Posterior vena cava (tissue), 2 donors: ENCODE results near the gene GPX4. TPM values are rescaled to one million over a fixed set of nuclear protein-coding genes. Genes with fewer than 3 reads are reported as not detected.

ENCODE experiments used
- DNase-seq: peaks from one replicate; pipeline ENCODE4 v3.0.0-alpha.2; 2020; ENCODE audit warnings: low spot score
- intact Hi-C, 2 donors: fragments of 100-400 bp; cut with DNase I; formaldehyde crosslinking; loops; one replicate each; pipeline versions ENCODE4 v1.14.1 to v1.14.2; 2022 to 2023
- total RNA-seq, 2 donors: library from RNA; stranded (reverse); fragmentation: NEBNext Ultra II Directional; extraction: Animal tissue kit (Norgen Biotek cat#: 25700); gene quantifications; one replicate each; pipeline ENCODE4 v1.2.1, GENCODE V29; 2021
- donor health status: DM: yes; HTN: yes; CAD: no.
- donor health status: DM: yes; HTN: yes; CAD: no.

GPX4 gene
- total RNA-seq, 2 donors from 2014 or later: 176 to 193 TPM

- DNase-seq: no peak
- intact Hi-C loops: loop anchor here in 1 of 2 donors (1.0 kb wide), 1 partner anchor 37 kb away; no protein-coding TSS in a partner anchor
These were observed 37.0 kb upstream of the GPX4 start, which contains the start of gene ARHGAP45 for GRCh38 chr19:1066748-1067340. TSS of gene ARHGAP45 (plus strand) at chr19:1067167. CDS start at chr19:1067406, 239 bp downstream.

GRCh38 chr19:1067341-1067957 lies 36.3 kb upstream of the GPX4 start:
- intact Hi-C loops: loop anchor here in 1 of 2 donors (1.0 kb wide), 1 partner anchor 37 kb away; no protein-coding TSS in a partner anchor

GRCh38 chr19:1068009-1069001 lies 35.5 kb upstream of the GPX4 start:
- no peak for DNase-seq
- intact Hi-C loops: no loop called here

More at GRCh38 chr19:1067341-1067957, 36.3 kb upstream of the GPX4 start:
- no peak for DNase-seq

GRCh38 chr19:1069009-1069779 lies 34.6 kb upstream of the GPX4 start:
- peak; percentile 94 for DNase-seq
- intact Hi-C loops: no loop called here

- DNase-seq: no peak
- intact Hi-C loops: loop anchor here in 1 of 2 donors (1.0 kb wide), 1 partner anchor 25 kb away; the partner anchor contains the start of gene POLR2E
These were observed 33.2 kb upstream of the GPX4 start for GRCh38 chr19:1070576-1070930.

DNA sequence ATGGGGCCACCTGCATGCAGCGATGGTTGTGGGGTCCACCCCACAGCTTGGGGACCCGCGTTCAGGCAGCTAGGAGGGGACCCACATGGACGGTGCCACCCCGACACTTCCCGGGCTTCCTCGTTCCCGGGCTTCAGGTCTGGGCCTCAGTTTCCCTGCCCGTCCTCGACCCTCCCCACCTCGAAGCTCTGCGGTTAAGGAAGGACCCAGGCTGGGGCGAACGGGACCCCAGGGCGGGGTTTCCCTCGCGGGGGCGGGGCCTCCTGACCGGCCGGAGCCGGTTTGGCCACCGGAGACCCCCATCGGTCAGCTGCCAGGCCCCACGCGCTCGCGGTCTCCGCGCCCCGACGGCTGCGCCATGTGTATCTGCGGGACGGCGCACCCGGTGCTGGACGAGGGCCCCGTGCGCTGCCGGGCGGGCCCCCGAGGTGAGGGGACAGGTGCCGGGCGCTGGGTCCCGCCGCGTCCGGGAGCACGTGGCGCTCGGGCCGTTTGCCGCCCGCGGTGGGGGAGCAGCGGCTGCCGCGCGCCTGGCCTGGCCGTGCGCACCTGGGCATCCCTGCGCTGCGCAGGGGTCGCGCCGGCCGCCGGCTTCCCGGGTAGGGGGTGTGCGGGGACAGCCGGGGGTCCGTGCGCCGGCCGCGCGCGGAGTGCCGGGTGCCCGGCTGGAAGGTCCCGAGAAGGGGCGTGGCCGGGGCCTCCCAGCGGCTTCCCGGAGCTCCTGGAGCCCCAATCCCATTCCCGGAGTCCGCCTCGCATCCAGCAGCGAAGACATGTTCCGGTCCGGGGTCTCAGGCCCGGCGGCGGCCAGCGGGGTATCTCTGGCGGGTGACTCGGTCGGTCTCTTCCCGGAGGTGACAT lies 32.6 kb upstream of the GPX4 start:
- intact Hi-C loops: loop anchor here in 1 of 2 donors (1.0 kb wide), 1 partner anchor 24 kb away; the partner anchor contains the start of gene POLR2E

GRCh38 chr19:1072371-1073015 lies 31.3 kb upstream of the GPX4 start:
- intact Hi-C loops: no loop called here
- no peak for DNase-seq

More for the DNA sequence above, 32.6 kb upstream of the GPX4 start:
- no peak for DNase-seq

DNA sequence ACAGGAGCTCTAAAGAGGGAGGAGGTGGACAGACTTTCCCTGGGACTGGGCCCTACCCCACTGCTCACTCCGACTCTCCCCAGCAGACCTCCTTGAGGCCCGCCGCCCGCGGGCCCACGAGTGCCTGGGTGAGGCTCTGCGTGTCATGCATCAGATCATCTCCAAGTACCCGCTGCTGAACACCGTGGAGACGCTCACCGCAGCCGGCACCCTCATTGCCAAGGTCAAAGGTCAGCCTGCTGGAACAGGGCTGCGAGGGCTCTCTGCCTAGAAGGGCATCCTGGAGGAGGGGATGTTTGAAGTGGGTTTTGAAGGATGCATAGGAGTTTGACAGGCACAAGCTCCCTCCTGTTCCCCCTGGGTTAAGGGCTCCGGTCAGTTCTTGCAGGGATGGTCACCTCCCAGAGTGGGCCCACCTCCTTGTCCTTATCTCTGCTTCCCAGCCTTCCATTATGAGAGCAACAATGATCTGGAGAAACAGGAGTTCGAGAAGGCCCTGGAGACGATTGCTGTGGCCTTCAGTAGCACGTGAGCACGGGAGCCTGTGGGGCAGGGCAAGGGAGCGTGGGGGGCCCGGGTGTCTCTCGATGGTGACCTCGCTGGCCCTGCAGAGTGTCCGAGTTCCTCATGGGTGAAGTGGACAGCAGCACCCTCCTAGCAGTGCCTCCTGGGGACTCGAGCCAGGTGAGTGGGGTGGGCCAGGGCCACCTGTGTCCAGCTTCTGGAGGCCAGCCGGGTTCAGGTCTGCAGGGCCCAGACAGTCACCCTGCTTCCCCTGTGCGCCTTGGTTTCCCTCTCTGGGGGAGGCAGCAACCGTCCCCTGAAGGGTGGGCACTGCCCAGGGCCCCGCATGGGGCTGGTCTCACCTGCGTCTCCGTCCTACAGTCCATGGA lies 30.5 kb upstream of the GPX4 start:
- intact Hi-C loops: no loop called here

DNA sequence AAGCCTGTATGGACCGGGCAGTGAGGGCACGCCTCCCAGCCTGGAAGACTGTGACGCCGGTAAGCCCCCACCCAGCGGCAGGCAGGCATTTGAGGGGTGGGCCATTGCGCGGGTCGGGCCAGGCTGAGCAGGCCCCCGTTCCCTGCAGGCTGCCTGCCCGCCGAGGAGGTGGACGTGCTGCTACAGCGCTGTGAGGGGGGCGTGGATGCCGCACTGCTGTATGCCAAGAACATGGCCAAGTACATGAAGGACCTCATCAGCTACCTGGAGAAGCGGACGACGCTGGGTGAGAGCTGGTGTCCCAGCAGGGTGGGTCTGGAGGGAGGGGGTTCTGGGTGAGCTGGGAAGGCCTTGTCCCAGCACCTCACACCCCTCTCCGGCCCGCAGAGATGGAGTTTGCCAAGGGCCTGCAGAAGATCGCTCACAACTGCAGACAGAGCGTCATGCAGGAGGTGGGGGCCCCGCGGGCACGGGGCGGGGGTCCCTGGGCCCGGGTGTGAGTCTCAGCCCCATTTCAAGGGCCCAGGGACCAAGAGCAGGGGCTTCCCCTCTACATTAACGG lies 29.8 kb upstream of the GPX4 start:
- DNase-seq: no peak
- intact Hi-C loops: no loop called here

More for the DNA sequence above, 30.5 kb upstream of the GPX4 start:
- no peak for DNase-seq

- DNase-seq: peak; percentile 97
- intact Hi-C loops: loop anchor here in 1 of 2 donors (1.0 kb wide), 1 partner anchor 34 kb away; no protein-coding TSS in a partner anchor
These were observed 29.1 kb upstream of the GPX4 start for GRCh38 chr19:1074544-1075283.

- no peak for DNase-seq
- intact Hi-C loops: no loop called here
These were observed 27.8 kb upstream of the GPX4 start for GRCh38 chr19:1076046-1076386.

DNA sequence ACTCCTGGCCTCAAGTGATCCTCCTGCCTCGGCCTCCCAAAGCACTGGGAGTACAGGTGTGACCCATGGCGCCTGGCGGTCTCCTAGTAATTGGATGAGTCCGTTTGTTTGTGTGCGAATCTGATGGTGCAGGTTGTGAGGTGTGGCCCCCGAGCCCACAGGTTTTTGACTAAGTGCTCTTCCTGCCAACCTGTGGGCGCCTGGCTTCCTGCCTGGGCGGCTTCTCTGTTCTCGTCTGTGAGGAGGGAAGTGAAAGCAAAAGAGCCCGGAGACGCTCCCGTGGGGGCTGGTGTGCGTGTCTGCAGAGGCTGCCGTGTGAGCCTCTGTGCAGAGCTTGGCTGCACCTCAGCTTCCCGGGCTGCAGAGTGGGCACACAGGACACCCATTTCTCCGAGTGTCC lies 26.8 kb upstream of the GPX4 start:
- intact Hi-C loops: no loop called here
- DNase-seq: peak; percentile 91

DNA sequence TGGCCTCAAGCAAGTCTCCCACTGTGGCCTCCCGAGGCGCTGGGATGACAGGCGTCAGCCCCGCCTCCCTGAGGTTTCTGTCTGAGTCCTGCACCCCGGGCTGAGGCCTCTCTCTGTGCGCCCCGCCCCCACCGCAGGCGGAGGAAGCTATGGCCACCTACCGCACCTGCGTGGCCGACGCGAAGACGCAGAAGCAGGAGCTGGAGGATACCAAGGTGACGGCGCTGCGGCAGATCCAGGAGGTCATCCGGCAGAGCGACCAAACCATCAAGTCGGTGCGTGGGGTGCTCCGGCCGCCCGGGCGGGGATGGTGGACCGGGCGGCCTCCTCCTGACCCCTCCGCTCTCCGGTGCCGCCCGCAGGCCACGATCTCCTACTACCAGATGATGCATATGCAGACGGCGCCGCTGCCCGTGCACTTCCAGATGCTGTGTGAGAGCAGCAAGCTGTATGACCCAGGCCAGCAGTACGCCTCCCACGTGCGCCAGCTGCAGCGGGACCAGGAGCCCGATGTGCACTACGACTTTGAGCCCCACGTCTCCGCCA lies 24.2 kb upstream of the GPX4 start:
- intact Hi-C loops: loop anchor here in 1 of 2 donors (5.0 kb wide), 1 partner anchor 32 kb away; no protein-coding TSS in a partner anchor
- peak; percentile 83 for DNase-seq

GRCh38 chr19:1080360-1081161 lies 23.2 kb upstream of the GPX4 start:
- intact Hi-C loops: loop anchor here in 1 of 2 donors (5.0 kb wide), 1 partner anchor 33 kb away; no protein-coding TSS in a partner anchor
- DNase-seq: peak; percentile 84
